GM12864 (cell line): ENCODE results near the gene SSH2.

Experiments
- DNase-seq: peaks from one replicate; pipeline ENCODE4 v3.0.0-alpha.2; 2011; ENCODE audit warnings: low read depth
- H3K4me3 ChIP-seq: 2 replicates; pipeline ENCODE4 v1.5.1; 2011; ENCODE audit warnings: mild to moderate bottlenecking, low read depth, low read length, control low read depth
- CTCF ChIP-seq: IDR thresholded peaks from 2 replicates; pipeline ENCODE4 v1.5.1; 2011; ENCODE audit warnings: low read depth, mild to moderate bottlenecking, moderate library complexity, low read length, control low read depth, inconsistent platforms; ENCODE audit errors: missing control alignments

Gene SSH2

GRCh38 chr17:29664743-29665480, 265.1 kb downstream of the SSH2 start:
- H3K4me3 ChIP-seq = no peak overlapping the region
- no peak for TF ChIP-seq CTCF
- DNase-seq = no peak

GRCh38 chr17:29663155-29663554, 266.9 kb downstream of the SSH2 start:
- no peak for DNase-seq
- no peak for TF ChIP-seq CTCF
- no peak overlapping the region for H3K4me3 ChIP-seq

- TF ChIP-seq CTCF = no peak
- no peak overlapping the region for H3K4me3 ChIP-seq
- DNase-seq = no peak
Measured at GRCh38 chr17:29661213-29661612, 268.8 kb downstream of the SSH2 start.

- H3K4me3 ChIP-seq = no peak overlapping the region
- TF ChIP-seq CTCF = no peak
- DNase-seq = no peak
Measured at GRCh38 chr17:29659155-29659554, 270.9 kb downstream of the SSH2 start.

- no peak overlapping the region for H3K4me3 ChIP-seq
- no peak for TF ChIP-seq CTCF
- DNase-seq = no peak
Measured at GRCh38 chr17:29655323-29655722, 274.7 kb downstream of the SSH2 start.

GRCh38 chr17:29653995-29654714, 275.9 kb downstream of the SSH2 start:
- no peak for TF ChIP-seq CTCF
- no peak overlapping the region for H3K4me3 ChIP-seq
- DNase-seq = no peak
